HG03521 (cell line): ENCODE measurements around the gene RUFY3.
"Not testable (repeated sequence)": the region's sequence is repeated elsewhere in the genome, so short reads cannot be mapped to it uniquely, and the experiment has no call there.

Experiments
- ATAC-seq: cut with Tn5 transposase; IDR thresholded peaks from one replicate; pipeline ENCODE4 v1.9.1; 2021; ENCODE audit warnings: mild to moderate bottlenecking, moderate library complexity; ENCODE audit not compliant: unreplicated experiment

The RUFY3 gene, protein sequence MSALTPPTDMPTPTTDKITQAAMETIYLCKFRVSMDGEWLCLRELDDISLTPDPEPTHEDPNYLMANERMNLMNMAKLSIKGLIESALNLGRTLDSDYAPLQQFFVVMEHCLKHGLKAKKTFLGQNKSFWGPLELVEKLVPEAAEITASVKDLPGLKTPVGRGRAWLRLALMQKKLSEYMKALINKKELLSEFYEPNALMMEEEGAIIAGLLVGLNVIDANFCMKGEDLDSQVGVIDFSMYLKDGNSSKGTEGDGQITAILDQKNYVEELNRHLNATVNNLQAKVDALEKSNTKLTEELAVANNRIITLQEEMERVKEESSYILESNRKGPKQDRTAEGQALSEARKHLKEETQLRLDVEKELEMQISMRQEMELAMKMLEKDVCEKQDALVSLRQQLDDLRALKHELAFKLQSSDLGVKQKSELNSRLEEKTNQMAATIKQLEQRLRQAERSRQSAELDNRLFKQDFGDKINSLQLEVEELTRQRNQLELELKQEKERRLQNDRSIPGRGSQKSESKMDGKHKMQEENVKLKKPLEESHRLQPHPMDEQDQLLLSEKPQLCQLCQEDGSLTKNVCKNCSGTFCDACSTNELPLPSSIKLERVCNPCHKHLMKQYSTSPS

DNA sequence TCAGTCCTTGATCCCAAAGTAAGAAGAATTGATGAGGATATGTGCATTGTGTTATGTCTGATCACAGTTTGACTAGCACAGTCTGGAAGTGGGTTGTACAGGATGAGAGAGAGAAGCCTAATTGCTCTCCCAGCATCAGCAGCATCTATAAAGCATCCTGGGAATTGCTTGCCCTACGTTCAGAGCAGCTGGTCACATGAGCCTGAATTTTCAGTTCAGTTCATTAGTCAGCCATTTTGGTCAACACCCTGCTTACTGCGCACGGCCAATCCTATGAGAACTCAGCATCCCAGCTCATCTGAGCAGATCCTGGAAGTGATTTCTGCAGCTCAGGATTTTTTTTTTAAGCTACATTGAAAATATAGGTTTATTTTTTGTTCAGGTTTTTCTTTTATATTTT lies at the start of gene RUFY3:
Gene RUFY3 (plus strand): TSS at position 218 of the 400 bp plus-strand sequence. CDS start 610 bp downstream, outside the sequence.
- ATAC-seq: no peak

GRCh38 chr4:70674191-70674590 lies 47.6 kb upstream of the RUFY3 start:
- ATAC-seq: no peak

GRCh38 chr4:70674731-70675130 lies 47.0 kb upstream of the RUFY3 start:
- no peak for ATAC-seq

DNA sequence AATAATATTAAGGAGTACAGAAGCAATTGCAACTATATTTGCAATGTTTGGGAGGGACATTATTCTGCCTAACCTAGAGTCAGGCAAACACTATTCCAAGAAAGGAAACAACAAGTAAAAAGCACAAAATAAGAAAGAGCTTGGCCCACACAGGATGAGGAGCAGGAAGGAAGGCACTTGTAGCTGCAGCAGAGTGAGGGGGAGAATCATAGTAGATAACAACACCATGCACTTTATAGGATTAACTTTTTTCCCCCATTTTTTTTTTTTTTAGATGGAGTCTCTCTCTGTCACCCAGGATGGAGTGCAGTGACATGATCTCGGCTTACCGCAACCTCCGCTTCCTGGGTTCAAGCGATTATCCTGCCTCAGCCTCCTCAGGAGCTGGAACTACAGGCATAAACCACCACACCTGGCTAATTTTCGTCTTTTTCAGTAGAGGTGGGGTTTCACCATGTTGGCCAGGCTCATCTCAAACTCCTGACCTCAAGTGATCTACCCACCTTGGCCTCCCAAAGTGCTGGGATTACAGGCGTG lies 45.1 kb upstream of the RUFY3 start:
- ATAC-seq: no peak

DNA sequence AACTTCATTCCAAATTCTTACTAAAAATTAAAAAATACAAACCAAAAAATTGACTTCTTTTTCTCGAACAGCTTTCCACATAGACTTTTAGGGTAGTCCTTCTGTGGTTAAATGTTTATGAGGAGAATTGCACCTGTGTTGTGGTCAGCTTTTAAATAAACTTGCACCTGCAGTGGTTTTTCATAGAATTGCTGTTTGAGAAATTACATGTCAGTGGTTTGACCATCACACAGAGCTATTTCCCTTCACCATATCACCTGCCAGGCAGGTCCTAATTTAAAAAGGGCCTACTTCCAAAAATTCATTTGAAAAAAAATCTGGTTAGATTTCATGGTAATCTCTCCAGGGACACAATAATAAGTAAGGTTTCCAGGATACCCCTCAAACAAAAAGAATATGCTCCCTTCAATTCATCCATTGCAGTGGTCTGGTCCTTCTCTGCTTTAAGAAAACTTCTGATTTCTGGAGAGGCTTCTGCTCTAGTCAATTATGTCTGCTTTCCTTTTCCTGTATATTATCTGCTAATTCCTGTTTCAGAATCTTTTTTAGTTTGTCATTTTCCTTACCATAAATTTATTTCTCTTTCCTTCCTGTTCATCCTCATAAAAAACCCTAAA lies 43.3 kb upstream of the RUFY3 start:
- ATAC-seq: peak; percentile 74

DNA sequence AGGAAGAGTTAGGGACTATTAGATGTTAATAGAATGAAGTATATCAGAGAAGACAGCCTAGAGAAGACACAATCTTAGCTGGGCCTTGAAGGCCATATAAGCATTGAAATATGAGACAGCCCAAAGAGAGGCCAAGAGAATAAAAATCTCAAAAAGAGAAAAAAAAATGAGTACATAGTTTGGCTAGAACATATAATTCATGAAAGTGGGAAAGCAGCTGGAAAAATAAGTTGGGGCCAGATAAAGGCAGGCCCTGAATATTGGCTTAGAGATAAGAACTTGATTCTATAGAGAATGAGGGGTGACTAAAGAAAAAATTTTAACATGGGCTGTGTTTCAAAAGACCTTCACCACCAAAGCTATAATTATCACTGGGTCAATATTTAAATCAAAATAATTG lies 40.8 kb upstream of the RUFY3 start:
- ATAC-seq: no peak

DNA sequence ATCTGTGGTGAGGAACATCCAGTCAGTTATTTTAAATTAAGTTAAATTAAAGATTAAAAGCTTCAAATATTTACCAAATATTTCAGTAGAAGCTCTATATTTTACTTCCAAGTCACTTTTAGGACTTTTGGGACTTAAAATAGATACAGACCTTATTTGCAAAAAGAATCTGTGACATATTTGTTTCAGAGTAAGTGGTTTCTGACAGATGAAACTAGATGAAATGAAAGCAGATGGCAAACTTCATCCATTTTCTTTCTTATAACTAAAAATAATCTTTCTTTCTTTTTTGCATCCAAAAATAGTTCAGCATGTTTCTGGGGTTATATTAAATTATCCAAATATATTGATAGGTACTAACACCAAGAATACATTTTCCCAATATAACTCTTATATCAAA lies 40.1 kb upstream of the RUFY3 start:
- ATAC-seq: peak; percentile 34

- not testable (repeated sequence) for ATAC-seq
Measured at GRCh38 chr4:70682142-70682541, 39.6 kb upstream of the RUFY3 start.

- ATAC-seq: no peak
Measured at GRCh38 chr4:70687392-70687791, 34.4 kb upstream of the RUFY3 start.

- ATAC-seq: peak; percentile 89
Measured at GRCh38 chr4:70687821-70688794, 33.7 kb upstream of the RUFY3 start, which contains the start of gene UTP3. TSS of gene UTP3 (plus strand) at chr4:70688532. CDS start at chr4:70688678, 146 bp downstream.

DNA sequence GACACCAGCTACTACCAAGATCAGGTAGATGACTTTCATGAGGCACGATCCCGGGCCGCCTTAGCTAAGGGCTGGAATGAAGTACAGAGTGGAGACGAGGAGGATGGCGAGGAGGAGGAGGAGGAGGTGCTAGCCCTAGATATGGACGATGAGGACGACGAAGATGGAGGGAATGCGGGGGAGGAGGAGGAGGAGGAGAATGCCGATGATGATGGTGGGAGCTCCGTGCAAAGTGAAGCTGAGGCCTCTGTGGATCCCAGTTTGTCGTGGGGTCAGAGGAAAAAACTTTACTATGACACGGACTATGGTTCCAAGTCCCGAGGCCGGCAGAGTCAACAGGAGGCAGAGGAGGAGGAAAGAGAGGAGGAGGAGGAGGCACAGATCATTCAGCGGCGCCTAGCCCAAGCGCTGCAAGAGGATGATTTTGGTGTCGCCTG lies 33.0 kb upstream of the RUFY3 start:
- ATAC-seq: peak; percentile 5

DNA sequence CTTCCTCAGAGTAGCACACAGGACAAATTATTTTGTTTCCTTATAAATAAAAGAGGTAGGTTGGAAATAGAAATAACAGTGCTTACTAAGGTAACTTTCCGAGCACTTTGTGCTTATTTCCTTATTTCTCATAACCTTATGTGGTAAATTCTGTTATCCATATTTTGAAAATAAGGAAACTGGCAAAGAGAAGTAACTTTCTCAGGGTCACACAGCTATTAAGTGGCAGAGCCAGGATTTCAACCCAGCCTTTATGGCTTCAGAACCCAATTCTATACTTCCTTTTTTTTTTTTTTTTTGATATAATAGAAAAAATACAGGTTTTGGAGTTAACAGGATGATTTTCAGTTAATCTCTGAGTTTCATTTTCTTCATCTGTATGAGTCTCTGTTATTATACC lies 30.1 kb upstream of the RUFY3 start:
- ATAC-seq: no peak

- ATAC-seq: not testable (repeated sequence)
Measured at GRCh38 chr4:70694633-70695032, 27.1 kb upstream of the RUFY3 start.

DNA sequence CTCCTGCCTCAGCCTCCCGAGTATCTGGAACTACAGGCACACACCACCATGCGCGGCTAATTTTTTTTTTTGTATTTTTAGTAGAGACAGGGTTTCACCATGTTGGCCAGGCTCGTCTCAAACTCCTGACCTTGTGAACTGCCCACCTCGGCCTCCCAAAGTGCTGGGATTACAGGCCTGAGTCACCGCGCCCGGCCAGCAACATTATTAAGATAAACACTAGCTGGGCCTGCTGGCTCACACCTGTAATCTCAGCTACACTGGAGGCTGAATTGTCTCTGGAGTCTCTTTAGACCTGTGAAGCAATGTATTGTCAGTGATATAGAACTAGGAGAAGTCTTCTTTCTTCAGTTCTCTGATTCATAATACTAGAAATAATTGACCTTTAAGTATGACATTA lies 23.3 kb upstream of the RUFY3 start:
- not testable (repeated sequence) for ATAC-seq

GRCh38 chr4:70700712-70701111 lies 21.1 kb upstream of the RUFY3 start:
- no peak for ATAC-seq

DNA sequence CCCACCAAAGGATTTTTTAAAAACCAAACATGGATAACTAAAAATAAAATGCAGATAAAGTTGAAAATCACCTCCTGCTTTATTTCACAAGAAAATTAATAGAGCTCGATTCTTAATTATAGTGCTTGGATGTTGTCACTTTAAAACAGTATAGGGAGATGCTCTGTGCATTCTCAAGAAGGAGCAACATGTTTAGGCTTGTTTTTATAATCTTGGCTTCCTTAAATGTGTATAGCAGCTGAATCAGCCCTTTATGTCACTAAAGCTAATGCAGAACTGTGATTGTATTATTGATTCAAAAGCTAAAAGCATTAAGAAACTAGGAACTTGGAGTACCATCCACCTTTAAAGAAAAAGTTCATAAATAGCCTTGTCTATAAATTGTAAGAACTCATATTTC lies 20.5 kb upstream of the RUFY3 start:
- no peak for ATAC-seq

DNA sequence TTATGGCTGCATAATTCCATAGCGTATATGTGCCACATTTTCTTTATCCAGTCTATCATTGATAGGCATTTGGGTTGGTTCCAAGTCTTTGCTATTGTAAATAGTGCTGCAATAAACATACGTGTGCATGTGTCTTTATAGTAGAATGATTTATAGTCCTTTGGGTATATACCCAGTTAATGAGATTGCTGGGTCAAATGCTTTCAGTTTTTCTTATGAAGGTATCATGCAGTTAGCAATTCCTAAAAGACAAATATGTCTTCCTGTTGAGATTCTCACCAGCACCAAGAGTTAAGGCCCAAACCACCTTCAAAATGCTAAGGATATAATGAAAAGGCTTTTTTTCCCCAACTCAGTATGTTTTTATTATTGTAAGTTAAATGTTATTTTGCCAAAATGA lies 19.2 kb upstream of the RUFY3 start:
- not testable (repeated sequence) for ATAC-seq

- ATAC-seq: no peak
Measured at GRCh38 chr4:70703619-70704214, 18.0 kb upstream of the RUFY3 start.

GRCh38 chr4:70704215-70704930 lies 17.4 kb upstream of the RUFY3 start:
- ATAC-seq: peak; percentile 59

- peak; percentile 26 for ATAC-seq
Measured at GRCh38 chr4:70704931-70705182, 16.9 kb upstream of the RUFY3 start.
